CD4-positive, alpha-beta T cell treated with Interleukin-15 for 1 hour (primary cell): ENCODE measurements around the gene NUP50.

Experiments used
- DNase-seq: peaks from one replicate; pipeline ENCODE4 v3.0.0-alpha.2; 2020

The NUP50 gene

DNA sequence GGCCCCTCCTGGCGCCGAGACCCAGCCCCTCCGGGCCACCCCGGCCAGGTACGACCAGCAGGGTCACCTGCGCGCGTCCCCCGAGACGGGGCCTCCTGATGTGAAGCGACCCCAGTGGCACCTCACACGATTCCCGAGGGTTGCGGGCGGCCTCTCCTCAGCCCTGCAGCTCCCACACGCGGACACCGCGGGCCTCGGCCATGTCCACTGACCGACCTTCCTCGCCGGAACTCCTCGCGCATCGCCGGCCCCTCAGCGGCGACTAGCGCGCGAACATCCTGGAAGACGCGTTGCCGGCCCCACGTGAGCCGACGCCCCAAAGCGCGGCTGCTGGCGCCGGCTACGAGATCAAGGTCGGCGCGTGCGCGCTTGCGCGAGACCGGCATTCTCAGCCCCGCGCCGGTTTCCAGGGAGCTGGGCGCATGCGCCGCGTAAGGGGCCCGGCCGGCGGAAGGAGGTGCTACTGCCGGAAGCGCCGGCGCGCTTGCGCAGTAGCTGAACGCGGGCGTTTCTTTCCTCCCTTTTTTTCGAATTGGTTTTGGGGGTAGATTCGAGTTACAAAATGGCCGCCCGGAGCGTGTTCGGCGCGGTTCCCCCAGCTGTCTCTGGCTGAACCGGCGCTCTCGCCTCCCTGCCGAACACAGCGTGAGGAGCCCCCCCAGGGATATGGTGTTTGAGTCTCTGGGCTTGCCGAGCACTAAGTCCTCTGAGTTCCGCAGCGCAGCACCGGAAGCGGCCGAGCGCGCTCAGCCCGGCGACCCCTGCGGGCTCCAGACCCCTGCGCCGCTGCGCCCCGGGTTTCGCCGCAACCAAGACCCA is at the start of gene NUP50:
NUP50 (plus strand) TSS at position 475 of the 819 bp plus-strand sequence. CDS start 4,253 bp downstream, outside the sequence.
- peak; percentile 98 for DNase-seq

DNA sequence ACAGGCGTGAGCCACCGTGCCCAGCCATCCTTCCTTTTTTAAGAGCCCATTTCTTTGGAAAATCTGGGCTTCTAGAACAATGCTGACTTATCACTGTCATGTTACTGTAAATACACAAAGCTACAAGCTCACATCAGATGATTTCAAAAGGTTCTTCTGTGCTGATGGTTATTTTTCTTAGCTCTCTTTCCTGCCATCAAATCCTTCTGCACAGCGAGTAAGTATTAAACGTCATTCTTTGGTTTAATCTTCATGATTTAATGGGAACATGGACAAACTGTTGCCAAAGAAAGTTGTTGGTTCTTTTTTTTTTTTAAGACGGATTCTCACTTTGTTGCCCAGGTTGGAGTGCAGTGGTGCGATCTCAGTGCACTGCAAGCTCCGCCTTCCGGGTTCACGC is 43.3 kb upstream of the NUP50 start:
- DNase-seq = no peak

GRCh38 chr22:45120931-45121330 is 42.8 kb upstream of the NUP50 start:
- no peak for DNase-seq

GRCh38 chr22:45124176-45124847 is 39.4 kb upstream of the NUP50 start:
- no peak for DNase-seq

DNA sequence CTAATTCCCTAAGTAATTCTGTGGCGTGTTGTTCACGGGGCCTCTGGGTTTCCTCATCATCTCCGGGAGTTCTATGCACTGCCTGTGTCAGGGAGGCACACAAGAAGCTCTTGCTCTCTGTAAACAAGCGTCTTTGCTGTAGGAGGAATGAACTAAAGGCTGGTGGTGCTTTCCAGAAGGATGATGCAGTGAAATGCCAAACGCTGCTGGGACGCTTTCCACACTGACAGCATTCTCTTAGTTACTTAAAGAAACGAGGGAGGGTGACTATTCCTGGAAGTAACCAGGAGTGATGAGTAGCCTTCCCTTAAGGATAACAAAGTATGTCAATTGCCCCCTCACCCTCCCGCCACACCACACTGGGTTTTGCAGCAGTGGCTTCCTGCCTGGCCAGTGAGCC is 38.5 kb upstream of the NUP50 start:
- no peak for DNase-seq

GRCh38 chr22:45127866-45128265 is 35.9 kb upstream of the NUP50 start:
- no peak for DNase-seq

DNA sequence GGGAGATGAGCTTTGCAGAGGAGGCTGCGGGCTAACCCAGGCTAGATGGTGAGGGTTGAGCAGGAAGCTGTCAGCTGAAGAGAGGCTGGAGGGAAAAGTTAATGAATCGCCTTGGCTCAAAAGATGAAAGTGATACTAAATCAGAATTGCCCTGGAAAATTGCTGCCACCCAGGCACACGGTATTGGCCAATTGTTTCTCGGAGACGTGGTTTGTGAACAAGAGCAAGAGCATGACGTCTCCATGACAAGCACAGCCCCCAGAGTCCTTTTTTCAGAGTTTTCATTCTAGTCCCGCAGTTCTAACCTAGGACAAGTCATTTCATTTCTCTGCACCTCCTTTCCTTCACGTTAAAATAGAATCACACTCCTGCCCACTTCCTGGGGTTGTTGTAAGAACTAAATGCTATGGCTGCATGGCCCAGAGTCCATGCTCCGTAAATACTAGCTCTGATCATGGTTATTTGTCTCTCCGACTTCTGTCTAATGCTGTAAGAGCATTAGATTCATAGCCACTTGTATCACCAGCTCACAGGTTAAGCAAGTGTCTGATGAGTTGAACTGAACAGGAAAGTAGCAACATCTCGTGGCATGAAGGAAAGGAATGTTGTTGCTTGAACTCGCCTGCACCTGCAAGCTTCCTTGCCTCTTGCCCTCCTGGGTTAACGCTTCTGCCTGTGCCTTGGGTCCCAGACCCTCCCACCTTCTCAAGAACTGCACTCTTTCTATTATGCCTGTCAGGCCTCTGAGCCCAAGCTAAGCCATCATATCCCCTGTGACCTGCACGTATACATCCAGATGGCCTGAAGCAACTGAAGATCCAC is 33.8 kb upstream of the NUP50 start:
- peak; percentile 20 for DNase-seq

DNA sequence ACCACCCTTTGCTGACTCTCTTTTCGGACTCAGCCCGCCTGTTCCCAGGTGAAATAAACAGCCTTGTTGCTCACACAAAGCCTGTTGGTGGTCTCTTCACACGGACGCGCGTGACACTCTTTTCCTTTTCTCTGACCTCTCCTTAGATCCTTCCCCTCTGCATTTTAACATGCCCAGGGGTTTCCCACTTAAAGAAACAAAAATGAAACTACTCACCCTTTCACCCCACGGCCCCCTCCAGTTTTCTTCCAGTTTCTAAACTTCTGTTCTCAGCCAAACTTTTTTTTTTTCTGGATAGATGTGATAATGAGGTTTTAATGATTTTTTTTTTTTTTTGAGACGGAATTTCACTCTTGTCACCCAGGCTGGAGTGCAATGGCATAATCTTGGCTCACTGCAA is 32.8 kb upstream of the NUP50 start:
- DNase-seq = no peak

DNA sequence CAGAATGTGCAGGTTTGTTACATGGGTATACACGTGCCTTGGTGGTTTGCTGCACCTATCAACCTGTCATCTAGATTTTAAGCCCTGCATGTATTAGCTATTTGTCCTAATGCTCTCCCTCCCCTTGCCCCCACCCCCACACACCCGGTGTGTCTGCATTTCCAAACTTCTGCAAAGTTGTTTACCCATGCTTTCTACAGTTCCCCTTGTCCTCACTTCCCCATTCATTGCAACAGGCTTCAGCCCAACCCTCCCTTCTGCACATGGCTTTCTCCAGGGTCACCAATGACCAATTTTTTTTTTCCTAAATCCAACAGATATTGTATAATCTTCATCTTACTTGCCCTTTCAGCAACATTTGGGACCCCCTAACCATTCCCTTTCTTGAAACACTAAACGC is 32.0 kb upstream of the NUP50 start:
- peak; percentile 36 for DNase-seq

DNA sequence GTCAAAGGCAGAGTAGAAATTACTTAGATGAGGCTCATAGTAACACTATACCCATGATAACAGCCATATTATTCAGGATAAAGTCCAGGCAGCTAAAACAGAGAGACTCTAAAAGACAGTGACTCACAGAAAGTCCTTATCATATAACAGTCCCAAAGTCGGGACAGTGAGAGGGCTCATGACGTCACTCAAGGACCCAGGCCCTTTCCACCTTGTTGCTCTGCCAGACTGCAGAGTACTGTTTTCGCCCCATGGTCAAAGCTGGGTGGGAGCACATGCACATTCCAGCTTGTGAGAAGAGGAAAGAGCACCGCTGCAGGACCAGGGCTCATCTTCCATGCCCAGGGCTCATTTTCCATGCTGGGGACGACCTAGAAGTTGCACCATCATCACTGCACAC is 29.4 kb upstream of the NUP50 start:
- DNase-seq = no peak

DNA sequence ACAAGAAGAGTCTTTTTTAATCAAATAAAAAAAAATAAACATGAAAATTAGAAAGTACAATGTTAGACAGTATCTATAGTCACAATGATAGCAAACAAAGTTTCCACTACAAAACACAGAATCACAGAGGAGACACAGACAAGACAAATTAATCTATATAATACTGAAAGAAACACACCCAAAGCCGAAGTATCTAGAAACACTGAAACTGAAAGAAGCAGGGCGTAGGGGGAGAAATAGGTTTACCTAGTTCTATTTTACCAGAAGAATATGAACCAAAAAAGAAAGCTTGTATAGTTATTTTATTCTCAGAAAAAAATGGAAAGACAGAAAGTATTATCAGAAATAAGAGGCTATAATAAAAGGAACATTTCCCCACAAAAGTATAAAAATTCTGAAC is 27.1 kb upstream of the NUP50 start:
- no peak for DNase-seq

GRCh38 chr22:45139693-45140092 is 24.0 kb upstream of the NUP50 start:
- no peak for DNase-seq

GRCh38 chr22:45142376-45142775 is 21.3 kb upstream of the NUP50 start:
- DNase-seq = no peak

DNA sequence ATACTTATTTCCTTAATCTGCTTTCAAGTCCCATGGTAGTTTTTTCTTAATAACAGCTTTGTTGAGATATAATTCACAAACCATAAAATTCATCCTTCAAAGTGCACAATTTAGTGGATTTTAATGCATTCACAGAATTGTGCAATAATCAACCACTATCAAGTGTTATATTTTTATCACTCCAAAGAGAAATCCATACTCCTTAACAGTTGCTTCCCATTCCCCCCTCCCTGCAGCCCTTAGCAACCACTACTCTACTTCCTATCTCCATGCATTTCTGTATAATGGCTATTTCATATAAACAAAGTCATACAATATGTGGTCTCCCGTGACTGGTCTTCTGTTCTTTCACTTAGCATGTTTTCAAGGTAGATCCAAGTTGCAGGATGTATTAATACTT is 18.8 kb upstream of the NUP50 start:
- DNase-seq = no peak

- DNase-seq = no peak
These were observed 14.1 kb upstream of the NUP50 start for GRCh38 chr22:45149671-45150070.

DNA sequence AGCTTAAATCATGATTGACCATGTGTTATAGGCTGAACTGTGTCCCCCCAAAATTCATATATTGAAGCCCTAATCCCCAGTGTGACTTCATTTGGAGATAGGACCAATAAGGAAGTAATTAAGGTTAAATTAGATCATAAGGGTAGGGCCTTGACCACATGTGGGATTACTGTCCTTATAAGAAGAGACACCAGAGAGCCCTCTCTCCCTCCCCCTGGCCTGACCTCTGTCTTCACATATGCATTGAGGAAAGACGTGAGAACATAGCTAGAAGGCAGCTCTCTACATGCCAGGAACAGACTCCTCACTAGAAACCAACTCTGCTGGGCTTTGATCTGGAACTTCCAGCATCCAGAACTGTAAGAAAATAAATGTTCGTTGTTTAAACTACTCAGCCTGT is 13.6 kb upstream of the NUP50 start:
- no peak for DNase-seq

- no peak for DNase-seq
These were observed 12.2 kb upstream of the NUP50 start for GRCh38 chr22:45151503-45151902.

- DNase-seq = no peak
These were observed 9.3 kb upstream of the NUP50 start for GRCh38 chr22:45154383-45154782.

DNA sequence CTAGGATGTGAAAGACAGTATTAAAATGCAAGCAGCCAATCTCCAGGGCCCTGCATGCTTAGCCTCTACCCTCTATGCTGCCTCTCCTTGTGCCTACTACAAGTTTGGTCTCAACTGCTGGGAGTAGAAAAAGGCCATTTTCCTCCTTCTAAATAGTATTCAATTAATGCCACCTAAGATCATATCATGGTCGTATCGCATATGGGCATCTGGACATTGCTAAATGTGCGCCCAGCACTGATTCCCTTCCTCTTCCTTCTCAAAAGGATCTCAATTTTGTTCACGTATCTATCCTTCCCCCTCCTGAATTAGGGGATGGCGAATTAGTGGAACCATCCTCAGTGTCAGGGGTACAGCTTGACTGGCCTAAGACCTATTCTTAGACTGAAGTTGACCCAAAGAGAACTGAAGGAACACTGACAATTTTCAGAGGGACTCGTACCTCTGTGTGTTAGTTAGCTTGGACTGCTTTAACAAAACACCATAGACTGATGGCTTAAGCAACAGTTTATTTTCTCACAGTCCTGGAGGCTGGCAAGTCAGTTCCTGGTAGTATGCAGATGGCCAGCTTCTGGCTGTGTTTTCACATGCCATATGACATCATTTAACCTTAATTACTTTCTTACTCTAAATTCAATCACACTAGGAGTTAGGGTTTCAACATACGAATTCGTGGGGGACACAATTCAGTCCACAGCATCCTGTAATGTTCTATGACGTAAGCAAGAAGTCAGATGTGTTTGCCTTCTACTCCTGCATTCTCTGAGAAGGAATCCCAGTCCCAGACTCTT is 8.5 kb upstream of the NUP50 start:
- DNase-seq = no peak

DNA sequence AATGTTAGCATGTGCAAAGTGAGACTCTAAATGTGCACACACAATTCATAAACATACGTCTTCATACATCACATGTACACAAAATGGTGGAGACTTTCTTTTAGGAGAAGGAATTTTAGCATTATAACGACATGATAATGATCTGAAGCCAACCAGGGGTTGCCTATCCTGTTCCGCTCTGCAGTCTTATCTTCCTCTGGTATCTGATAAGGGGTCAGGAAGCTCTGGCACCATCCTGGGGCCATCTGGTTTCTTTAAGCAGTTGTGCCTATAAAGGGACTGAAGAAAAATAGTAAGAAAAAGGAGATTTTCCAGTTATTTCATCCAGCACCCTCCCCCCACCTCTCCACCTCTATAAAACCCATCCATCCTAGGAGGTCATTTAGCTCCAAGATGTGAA is 5.8 kb upstream of the NUP50 start:
- DNase-seq = no peak

- DNase-seq = no peak
These were observed 3.9 kb upstream of the NUP50 start for GRCh38 chr22:45159652-45160462.

GRCh38 chr22:45162531-45162930 is 1.2 kb upstream of the NUP50 start:
- DNase-seq = no peak
